Left cardiac atrium (tissue), 4 donors: ENCODE data around the gene LCN15. TPM values are rescaled to one million over a fixed set of nuclear protein-coding genes. Genes with fewer than 3 reads are reported as not detected.
"Not testable (repeated sequence)": the region's sequence is repeated elsewhere in the genome, so short reads cannot be mapped to it uniquely, and the experiment has no call there.

ENCODE experiments used
- ATAC-seq, 2 donors: fragments of 200-7000 bp; cut with Tn5 transposase; one replicate each; pipeline ENCODE4 v1.9.1; 2020; ENCODE audit warnings: mild to moderate bottlenecking in 2 of 2, moderate library complexity in 2 of 2
- DNase-seq: peaks from one replicate; pipeline ENCODE4 v3.0.0-alpha.2; 2020
- intact Hi-C, 2 donors: fragments of 100-400 bp; cut with DNase I; formaldehyde crosslinking; loops; one replicate each; pipeline versions ENCODE4 v1.14.1 to v1.15.1; 2022 to 2023
- total RNA-seq, 2 donors: library from RNA; stranded (reverse); fragmentation: NEBNext Ultra II Directional; extraction: Animal tissue kit (Norgen Biotek cat#: 25700); gene quantifications; one replicate each; pipeline ENCODE4 v1.2.1, GENCODE V29; 2021
- donor health status: DM: no; HTN: yes; CAD: no.
- donor health status: DM: no; HTN: yes; CAD: no; lungs with severe emphysema.
- donor health status: DM: yes; HTN: yes; CAD: no.
- donor health status: Dilated cardiomyopathy.

The LCN15 gene
- total RNA-seq, 2 donors from 2014 or later: 0.41 to 1.1 TPM

GRCh38 chr9:136784997-136785361 lies 20.7 kb upstream of the LCN15 start:
- ATAC-seq (no peak), DNase-seq (no peak)
- intact Hi-C loops: loop anchor here in 1 of 2 donors (5.0 to 10.0 kb wide), 2 partner anchors 252 to 280 kb away; no protein-coding TSS in a partner anchor

DNA sequence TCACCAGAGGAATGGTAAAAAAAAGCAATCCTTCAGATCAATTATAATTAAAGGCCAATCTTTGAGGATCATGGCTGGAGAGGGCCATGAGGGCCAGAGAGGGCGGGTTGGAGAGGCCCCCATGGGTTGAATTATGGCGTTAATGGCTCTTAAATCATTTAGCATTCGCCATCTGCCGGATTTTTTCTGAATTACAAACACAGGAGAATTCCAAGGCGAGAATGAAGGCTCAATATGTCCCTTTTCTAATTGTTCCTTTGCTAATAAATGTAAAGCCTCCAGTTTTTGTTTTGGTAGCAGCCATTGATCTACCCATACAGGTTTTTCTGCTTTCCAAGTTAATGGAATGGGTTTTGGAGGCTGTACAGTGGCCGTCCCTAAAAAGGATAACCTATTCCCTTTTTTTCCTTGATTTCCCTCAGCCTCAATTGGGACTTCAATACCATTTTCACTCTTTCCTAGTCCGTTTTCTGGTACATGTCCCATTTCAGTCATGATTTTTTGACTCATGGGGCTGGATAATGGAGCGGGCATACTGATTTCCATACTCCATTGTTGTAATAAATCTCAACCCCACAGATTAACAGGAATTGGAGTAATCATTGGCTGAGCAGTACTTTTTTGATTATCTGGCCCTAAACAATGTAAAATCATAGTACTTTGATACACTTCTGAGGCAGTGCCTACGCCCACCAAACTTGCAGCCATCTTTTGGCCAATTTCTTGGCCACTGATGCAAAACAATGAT lies 20.1 kb upstream of the LCN15 start:
- ATAC-seq: no peak
- intact Hi-C loops: loop anchor here in 1 of 2 donors (10.0 kb wide), 1 partner anchor 280 kb away; no protein-coding TSS in a partner anchor
- DNase-seq: no peak

DNA sequence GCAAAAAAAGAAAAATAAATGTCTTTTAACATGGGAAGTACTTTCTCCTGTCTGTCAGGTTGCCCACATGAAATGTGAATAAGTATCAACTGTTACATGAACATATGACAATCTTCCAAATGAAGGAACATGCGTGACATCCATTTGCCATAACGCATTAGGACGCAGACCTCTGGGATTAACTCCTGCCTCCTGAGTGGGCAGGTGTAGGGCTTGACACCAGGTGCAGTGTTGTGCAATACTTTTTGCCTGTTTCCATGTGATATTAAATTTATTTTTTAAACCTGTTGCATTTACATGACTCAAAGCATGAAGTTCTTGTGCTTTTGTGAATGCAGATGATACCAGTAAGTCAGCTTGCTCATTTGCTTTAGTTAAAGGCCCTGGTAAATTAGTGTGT lies 18.1 kb upstream of the LCN15 start:
- ATAC-seq: no peak
- no peak for DNase-seq
- intact Hi-C loops: loop anchor here in 1 of 2 donors (10.0 kb wide), 1 partner anchor 282 kb away; no protein-coding TSS in a partner anchor

GRCh38 chr9:136779808-136780207 lies 15.5 kb upstream of the LCN15 start:
- ATAC-seq (no peak), DNase-seq (no peak)
- intact Hi-C loops: loop anchor here in 1 of 2 donors (10.0 kb wide), 1 partner anchor 285 kb away; no protein-coding TSS in a partner anchor

DNA sequence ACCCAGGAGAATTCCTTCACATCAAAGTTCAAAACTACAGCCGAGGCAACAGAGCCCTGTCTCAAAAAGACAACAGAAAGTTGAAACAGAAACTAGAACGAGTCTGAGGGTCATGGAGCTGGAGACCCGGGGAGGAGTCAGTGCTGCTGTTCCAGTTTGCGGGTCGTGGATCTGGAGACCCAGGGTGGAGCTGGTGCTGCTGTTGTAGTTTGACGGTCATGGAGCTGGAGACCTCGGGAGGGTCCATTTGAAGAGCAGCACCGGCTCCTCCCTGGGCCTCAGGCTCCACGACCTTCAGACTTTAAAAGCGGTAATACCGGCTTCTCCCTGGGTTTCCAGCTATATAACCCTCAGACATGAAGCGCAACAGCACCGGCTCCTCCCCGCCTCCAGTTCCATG lies 13.0 kb upstream of the LCN15 start:
- intact Hi-C loops: no loop called here
- DNase-seq: no peak
- no peak for ATAC-seq

DNA sequence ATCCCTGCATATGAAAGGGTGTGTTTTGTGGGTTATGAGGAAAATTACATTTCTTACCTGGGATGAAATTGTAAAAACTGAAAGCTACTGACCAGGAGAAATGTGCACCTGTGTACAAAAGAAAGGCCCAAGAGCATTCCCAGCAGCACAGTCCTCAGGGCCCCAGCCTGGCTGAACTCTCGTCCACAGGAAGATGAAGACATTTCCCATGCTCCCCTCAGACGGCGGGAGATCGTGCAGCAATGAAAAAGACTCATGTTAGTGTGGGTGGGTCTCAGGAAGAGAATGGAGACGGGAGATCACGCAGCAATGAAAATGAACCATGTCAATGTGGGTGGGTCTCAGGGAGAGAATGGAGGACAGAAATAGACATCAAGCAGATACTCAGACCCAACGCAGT lies 12.6 kb upstream of the LCN15 start:
- ATAC-seq: no peak
- DNase-seq: no peak

DNA sequence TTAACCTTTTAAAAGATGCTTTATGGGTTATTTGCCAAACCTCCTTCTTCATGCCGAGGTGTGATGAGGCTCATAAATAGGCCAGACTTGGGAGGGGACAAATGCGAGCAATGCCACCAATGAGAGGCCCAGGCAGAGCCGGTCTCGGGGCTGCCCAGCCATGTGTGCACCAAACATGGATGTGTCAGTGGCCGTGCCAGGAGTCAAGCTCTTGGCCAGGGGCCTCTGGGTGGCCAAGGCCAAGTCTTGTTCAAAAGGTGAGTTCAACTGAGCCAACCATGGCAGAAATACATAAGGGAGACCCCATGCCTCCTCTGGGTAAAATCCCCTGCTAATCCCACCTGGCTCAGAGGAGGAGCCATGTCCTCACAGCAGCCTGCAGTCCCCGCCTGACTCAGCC lies 10.9 kb upstream of the LCN15 start:
- no peak for ATAC-seq
- intact Hi-C loops: no loop called here

More for the DNA sequence above, 12.6 kb upstream of the LCN15 start:
- intact Hi-C loops: no loop called here

DNA sequence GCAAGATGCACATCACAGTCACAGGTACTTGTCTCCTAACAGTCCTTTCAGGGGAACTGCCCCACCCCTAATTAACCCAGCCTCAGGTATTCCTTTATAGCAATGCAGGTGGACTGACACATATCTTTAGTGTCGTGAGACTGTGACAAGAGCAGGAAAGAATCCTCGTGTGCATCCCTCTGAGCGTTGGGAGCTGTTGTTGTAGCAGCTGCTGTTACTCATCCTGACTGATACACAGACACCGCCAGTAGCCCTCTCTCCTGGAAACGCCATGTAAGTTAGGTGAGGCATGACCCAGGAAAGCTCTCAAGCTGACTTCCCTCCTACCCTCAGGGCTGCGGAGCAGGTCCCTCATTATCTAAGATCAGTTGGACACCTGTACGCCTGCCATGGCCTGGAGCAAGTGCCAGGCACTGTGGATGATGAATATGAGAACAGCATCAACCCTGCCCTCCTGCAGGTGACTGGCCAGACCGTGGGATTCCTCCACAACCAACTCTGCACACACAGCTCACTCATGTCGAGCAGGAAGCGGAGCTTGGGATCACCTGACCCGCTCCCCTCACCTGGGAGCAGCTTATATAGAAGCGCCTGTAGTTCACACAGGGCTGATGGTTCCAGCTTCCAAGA lies 10.2 kb upstream of the LCN15 start:
- intact Hi-C loops: no loop called here
- no peak for DNase-seq
- no peak for ATAC-seq

More for the DNA sequence above, 10.9 kb upstream of the LCN15 start:
- no peak for DNase-seq

DNA sequence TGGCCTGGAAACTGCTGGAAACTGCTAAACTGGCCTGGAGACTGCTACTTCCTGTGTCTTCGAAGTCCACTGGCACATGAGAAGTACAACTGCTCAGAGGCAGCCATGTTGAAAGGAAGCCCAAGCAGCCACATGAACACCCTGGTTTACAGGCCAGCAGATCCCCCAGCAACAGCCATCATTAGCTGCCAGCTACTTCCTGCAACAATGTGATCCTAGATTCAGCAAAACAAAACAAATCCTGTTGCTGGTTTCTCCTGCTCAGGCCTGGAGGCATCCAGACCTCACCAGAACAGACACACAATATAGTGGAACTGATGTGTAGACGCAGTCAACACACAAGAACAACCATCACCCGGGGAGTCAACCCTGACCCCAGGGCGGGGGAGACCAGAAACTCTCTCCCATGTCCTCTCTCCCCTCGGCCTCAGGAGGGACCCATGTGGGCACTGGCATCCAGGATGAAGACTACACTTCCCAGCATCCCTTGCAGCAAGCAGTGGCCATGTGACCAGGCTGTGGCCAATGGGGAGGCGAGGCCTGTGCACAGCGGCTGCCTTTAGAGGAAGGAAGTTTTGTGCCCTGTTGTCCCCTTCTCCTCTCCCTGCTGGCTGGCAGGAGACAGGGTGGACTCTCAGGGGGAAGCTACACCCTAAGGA lies 9.2 kb upstream of the LCN15 start:
- ATAC-seq (peak in 1 of 2 donors; percentile 70), DNase-seq (no peak)
- intact Hi-C loops: no loop called here

DNA sequence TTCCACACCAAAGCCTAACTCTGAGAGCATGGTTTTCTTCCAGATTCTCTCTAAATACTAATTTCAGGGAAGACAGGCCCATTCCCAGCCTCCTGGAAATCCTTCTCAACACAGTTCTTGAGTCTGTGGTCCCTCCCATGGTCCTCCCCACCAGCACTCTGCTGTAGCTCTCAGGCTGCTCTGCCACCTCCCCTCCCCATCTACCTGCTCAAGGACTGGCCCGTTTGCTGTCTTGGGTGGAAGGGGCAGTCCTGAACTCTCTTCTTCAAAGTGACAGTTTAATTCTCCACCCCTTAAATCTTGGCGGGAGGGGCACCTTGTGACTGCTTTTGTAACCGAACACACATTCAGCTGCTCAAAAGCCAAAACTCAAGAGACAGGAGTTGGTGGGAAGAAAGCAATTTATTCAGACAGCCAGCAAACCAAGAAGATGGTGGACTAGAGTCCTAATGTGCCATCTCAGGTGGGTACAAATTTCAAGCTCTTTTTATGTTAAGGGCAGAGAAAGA lies 7.6 kb upstream of the LCN15 start:
- intact Hi-C loops: no loop called here
- no peak for ATAC-seq
- DNase-seq: no peak

DNA sequence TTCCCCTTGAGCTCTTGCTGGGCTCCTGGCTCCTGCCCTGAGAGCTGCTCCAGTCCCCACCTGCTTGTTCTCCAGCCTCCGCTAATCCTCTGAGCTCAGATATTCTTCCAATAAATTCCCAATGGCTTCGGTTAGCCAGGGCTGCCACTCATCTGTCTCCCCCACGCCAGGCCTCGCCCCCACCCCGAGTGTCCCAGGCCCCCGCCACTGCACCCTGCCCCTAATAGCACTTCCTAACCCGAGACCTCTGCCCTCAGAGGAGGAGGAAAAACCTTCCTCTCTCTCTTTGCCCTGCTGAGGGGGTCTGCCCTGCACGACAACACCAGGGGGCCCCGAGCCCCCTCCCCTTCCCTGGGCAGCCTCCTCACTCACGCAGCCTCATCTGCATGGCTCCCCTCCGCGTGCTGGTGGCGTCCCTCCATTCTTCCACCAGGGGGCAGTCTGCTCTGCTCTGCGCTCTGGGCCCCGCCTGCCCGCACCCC lies 5.4 kb upstream of the LCN15 start:
- intact Hi-C loops: no loop called here
- no peak for DNase-seq
- peak; percentile 26 to 68 for ATAC-seq

DNA sequence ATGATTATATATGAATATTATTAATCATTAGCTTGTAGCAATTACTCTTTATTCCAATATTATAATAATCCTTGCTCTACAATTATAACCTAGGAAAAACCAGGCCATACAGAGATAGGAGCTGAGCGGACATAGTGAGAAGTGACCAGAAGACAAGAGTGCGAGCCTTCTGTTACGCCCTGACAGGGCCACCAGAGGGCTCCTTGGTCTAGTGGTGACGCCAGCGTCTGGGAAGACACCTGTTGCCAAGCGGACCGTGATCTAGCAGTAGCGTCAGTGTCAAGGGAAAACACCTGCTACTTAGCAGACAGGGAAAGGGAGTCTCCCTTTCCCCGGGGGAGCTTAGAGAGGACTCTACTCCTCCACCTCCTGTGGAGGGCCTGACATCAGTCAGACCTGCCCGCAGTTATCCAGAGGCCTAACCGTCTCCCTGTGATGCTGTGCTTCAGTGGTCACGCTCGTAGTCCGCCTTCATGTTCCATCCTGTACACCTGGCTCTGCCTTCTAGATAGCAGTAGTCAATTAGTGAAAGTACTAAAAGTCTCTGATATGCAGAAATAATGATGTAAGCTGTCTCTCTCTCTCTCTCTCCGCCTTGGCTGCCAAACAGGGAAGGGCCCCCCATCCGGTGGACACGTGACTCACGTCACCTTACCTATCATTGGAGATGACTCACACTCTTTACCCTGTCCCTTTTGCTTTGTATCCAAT lies 2.2 kb upstream of the LCN15 start:
- ATAC-seq, intact Hi-C loops: not testable (repeated sequence)
- peak; percentile 69 for DNase-seq

DNA sequence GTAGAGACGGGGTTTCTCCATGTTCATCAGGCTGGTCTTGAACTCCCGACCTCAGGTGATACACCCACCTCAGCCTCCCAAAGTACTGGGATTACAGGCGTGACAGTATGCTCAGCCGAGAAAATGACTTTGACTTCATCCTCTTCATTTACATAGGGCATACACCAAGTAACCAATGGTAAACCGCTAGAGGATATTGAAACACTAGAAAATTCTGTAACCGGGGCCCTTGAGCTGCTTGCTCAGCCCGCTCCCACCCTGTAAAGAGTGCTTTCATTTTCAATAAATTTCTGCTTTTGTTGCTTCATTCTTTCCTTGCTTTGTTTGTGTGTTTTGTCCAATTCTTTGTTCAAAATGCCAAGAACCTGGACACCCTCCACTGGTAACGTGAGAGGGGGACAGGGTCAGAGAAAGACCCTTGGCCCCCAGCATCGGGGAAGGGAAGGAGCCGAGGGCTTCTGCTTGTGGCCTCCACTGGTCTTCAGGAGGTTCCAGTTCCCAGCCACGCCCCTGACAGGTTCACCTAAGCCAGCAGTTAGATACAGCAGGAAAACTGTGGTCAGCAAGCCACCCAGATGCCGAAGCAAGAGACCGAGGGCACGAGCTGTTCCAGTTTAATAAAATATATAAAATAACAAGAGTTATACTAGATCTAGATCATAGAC lies 1.6 kb upstream of the LCN15 start:
- ATAC-seq, DNase-seq, intact Hi-C loops: not testable (repeated sequence)

DNA sequence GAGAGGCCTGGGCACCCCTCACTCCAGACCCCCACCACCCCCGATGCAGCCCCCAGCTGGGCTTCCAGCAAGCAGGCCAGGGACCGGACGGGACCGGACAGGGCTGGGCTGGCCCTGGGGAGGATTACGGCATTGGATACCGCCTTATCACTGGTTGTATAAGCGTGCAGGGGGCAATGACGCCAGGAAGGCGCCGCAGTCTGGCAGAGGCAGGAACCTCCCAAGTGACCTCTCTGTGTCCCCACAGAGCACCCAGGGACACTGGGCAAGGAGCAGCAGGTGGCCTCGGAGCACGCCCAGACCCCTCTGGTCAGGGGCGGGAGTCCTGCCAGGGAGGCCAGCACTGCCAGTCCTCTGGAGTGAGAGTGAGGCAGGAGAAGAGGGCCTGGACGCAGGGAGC lies 723 bp upstream of the LCN15 start:
- DNase-seq: peak; percentile 69
- peak in 1 of 2 donors; percentile 53 for ATAC-seq
- intact Hi-C loops: no loop called here

DNA sequence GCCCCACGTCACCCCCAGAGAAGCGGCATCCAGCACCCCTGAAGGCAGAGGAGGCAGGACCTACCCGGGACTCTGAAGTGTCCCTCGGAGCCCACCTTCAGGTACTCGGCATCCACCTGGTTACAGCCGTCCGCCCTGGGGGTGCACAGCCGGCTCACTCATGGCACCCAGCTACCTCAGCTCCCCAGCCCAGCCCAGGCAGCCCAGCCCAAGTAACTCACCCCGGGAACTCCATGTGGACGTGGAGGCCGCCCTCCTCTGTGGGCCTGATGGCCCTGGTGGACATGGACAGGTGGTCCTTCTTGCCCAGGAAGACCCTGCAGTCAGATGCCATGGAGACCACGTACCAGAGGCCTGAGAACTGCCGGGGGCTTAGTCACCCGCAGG lies 676 bp downstream of the LCN15 start:
- intact Hi-C loops: no loop called here
- no peak for ATAC-seq
- DNase-seq: no peak

GRCh38 chr9:136762915-136763648 lies 1.2 kb downstream of the LCN15 start:
- intact Hi-C loops: no loop called here
- ATAC-seq (peak; percentile 8 to 60), DNase-seq (peak; percentile 71)

GRCh38 chr9:136762221-136762691 lies 2.1 kb downstream of the LCN15 start:
- DNase-seq (no peak), ATAC-seq (no peak)
- intact Hi-C loops: no loop called here

- DNase-seq (no peak), ATAC-seq (no peak)
- intact Hi-C loops: no loop called here
These were observed 2.8 kb downstream of the LCN15 start for GRCh38 chr9:136761545-136761981.
